H1 (cell line): Measurements from ENCODE around the gene CACNA1E. TPM values are rescaled to one million over a fixed set of nuclear protein-coding genes. Genes with fewer than 3 reads are reported as not detected.

ENCODE experiments used
- CTCF ChIA-PET: fragments of 300-600 bp; sonication (Branson Sonifier 250); formaldehyde crosslinking; loops from one replicate; lab custom pipeline; 2021; ENCODE audit not compliant: partially characterized antibody; lab: Charles Lee
- POLR2A ChIA-PET: fragments of 300-600 bp; sonication (Branson Sonifier 250); formaldehyde crosslinking; loops from one replicate; lab custom pipeline; 2021; ENCODE audit warnings: inconsistent platforms; ENCODE audit not compliant: partially characterized antibody; lab: Charles Lee
- DNase-seq, 2 experiments: peaks; one replicate each; pipeline versions ENCODE4 v3.0.0 to v3.0.0-alpha.2; 2010 to 2022; ENCODE audit warnings: low spot score in 2 of 2, low read depth in 1 of 2, mixed read lengths in 1 of 2
- FAIRE-seq: peaks from 2 replicates; lab custom pipeline; 2011; peaks lifted over from hg19 to GRCh38; lab: Jason Lieb, UNC
- H2AFZ ChIP-seq: 2 replicates; pipeline ENCODE4 v1.8.1; 2012; ENCODE audit warnings: low read length, inconsistent platforms
- H2AK5ac ChIP-seq: 2 replicates; pipeline ENCODE4 v1.6.1; 2013; ENCODE audit warnings: low read depth, low read length
- H2BK120ac ChIP-seq: replicated peaks from 2 replicates; pipeline ENCODE3; 2013; ENCODE audit warnings: low read depth, low read length, inconsistent platforms
- H2BK12ac ChIP-seq: 2 replicates; pipeline ENCODE4 v1.6.1; 2013; ENCODE audit warnings: low read depth, low read length
- H2BK15ac ChIP-seq: 2 replicates; pipeline ENCODE4 v1.6.1; 2013; ENCODE audit warnings: low read length
- H2BK20ac ChIP-seq: 2 replicates; pipeline ENCODE4 v1.6.1; 2013; ENCODE audit warnings: low read length
- H2BK5ac ChIP-seq: 2 replicates; pipeline ENCODE4 v1.6.1; 2013; ENCODE audit warnings: low read depth, low read length
- H3K14ac ChIP-seq: 2 replicates; pipeline ENCODE4 v1.6.1; 2013; ENCODE audit warnings: inconsistent platforms; ENCODE audit not compliant: insufficient read length
- H3K18ac ChIP-seq: 2 replicates; pipeline ENCODE4 v1.6.1; 2013; ENCODE audit warnings: low read length; ENCODE audit errors: extremely low read depth
- H3K23ac ChIP-seq: 2 replicates; pipeline ENCODE4 v1.6.1; 2013; ENCODE audit warnings: inconsistent platforms; ENCODE audit not compliant: insufficient read length
- H3K23me2 ChIP-seq: 2 replicates; pipeline ENCODE4 v1.6.1; 2013; ENCODE audit warnings: low read depth, low read length
- H3K27ac ChIP-seq: 2 replicates; pipeline ENCODE4 v1.6.1; 2011; ENCODE audit warnings: low read depth, low read length, inconsistent platforms
- H3K27me3 ChIP-seq, 4 experiments: replicated peaks in 1 of 4; 1 replicate in 1 of 4; 2 replicates in 3 of 4; pipeline versions ENCODE4 v1.6.1 to v1.8.1; 2011 to 2013; ENCODE audit warnings: low read length in 3 of 4, mild to moderate bottlenecking in 3 of 4, inconsistent platforms in 2 of 4, mixed read lengths in 2 of 4, moderate library complexity in 1 of 4; ENCODE audit not compliant: control insufficient read depth in 3 of 4, insufficient read depth in 3 of 4; ENCODE audit errors: extremely low read depth in 1 of 4
- H3K36me3 ChIP-seq, 4 experiments: 2 replicates each; pipeline versions ENCODE4 v1.6.1 to v1.8.1; 2011 to 2013; ENCODE audit warnings: mild to moderate bottlenecking in 4 of 4, low read length in 3 of 4, moderate library complexity in 2 of 4, control low read depth in 1 of 4, inconsistent platforms in 1 of 4; ENCODE audit not compliant: insufficient read depth in 4 of 4, control insufficient read depth in 2 of 4
- H3K4ac ChIP-seq: replicated peaks from 2 replicates; pipeline ENCODE3; 2013; ENCODE audit warnings: low read length, low read depth, mixed read lengths, inconsistent platforms; ENCODE audit not compliant: insufficient read length
- H3K4me1 ChIP-seq, 4 experiments: replicated peaks in 1 of 4; 1 replicate in 1 of 4; 2 replicates in 3 of 4; pipeline versions ENCODE4 v1.6.1 to v1.8.1; 2011 to 2013; ENCODE audit warnings: low read length in 3 of 4, inconsistent platforms in 2 of 4, mixed read lengths in 1 of 4; ENCODE audit not compliant: insufficient read depth in 4 of 4, control insufficient read depth in 3 of 4
- H3K4me2 ChIP-seq, 2 experiments: 2 replicates each; pipeline versions ENCODE4 v1.6.1 to v1.8.1; 2011 to 2013; ENCODE audit warnings: low read depth in 2 of 2, low read length in 2 of 2, control low read depth in 1 of 2, inconsistent platforms in 1 of 2, mild to moderate bottlenecking in 1 of 2; ENCODE audit not compliant: insufficient read depth in 1 of 2
- H3K4me3 ChIP-seq, 4 experiments: fragments of 200-600, 300-600 bp in 1 of 4; sonication (generic), shearing (Covaris generic), sonication (Bioruptor Twin) in 1 of 4; 2 replicates each; pipeline versions ENCODE4 v1.5.1 to v1.8.1; 2011 to 2016; ENCODE audit warnings: low read length in 4 of 4, low read depth in 3 of 4, control low read depth in 2 of 4, inconsistent platforms in 2 of 4, mild to moderate bottlenecking in 2 of 4, mixed read lengths in 1 of 4, moderate library complexity in 1 of 4; ENCODE audit not compliant: insufficient read depth in 2 of 4; ENCODE audit errors: extremely low read depth in 1 of 4
- H3K56ac ChIP-seq: replicated peaks from 2 replicates; pipeline ENCODE3; 2013; ENCODE audit warnings: low read depth, mild to moderate bottlenecking, mixed read lengths, low read length, inconsistent platforms; ENCODE audit not compliant: insufficient read length
- H3K79me1 ChIP-seq: 2 replicates; pipeline ENCODE4 v1.6.1; 2013; ENCODE audit warnings: low read depth, low read length, control low read depth
- H3K79me2 ChIP-seq, 2 experiments: 2 replicates each; pipeline versions ENCODE4 v1.6.1 to v1.8.1; 2012 to 2013; ENCODE audit warnings: low read length in 2 of 2, mild to moderate bottlenecking in 2 of 2, inconsistent platforms in 1 of 2; ENCODE audit not compliant: insufficient read depth in 2 of 2, control insufficient read depth in 1 of 2
- H3K9ac ChIP-seq, 4 experiments: replicated peaks in 1 of 4; 1 replicate in 1 of 4; 2 replicates in 3 of 4; pipeline versions ENCODE4 v1.6.1 to v1.8.1; 2011 to 2013; ENCODE audit warnings: low read depth in 3 of 4, low read length in 3 of 4, control low read depth in 2 of 4, mild to moderate bottlenecking in 2 of 4, moderate library complexity in 2 of 4, inconsistent platforms in 1 of 4; ENCODE audit errors: extremely low read depth in 1 of 4
- H3K9me3 ChIP-seq, 2 experiments: 2 replicates each; pipeline versions ENCODE4 v1.6.1 to v1.8.1; 2012 to 2013; ENCODE audit warnings: mild to moderate bottlenecking in 2 of 2, moderate library complexity in 2 of 2, control low read depth in 1 of 2, inconsistent platforms in 1 of 2, low read depth in 1 of 2, low read length in 1 of 2, mixed read lengths in 1 of 2; ENCODE audit not compliant: insufficient read depth in 2 of 2
- H4K20me1 ChIP-seq, 2 experiments: replicated peaks in 1 of 2; 2 replicates each; pipeline versions ENCODE3 to v1.8.1; 2011 to 2013; ENCODE audit warnings: inconsistent platforms in 2 of 2, low read length in 2 of 2, mild to moderate bottlenecking in 1 of 2; ENCODE audit not compliant: insufficient read depth in 2 of 2, control insufficient read depth in 1 of 2
- H4K5ac ChIP-seq: 2 replicates; pipeline ENCODE4 v1.6.1; 2013; ENCODE audit warnings: low read length, low read depth, mixed read lengths, inconsistent platforms; ENCODE audit not compliant: insufficient read length
- H4K8ac ChIP-seq: 2 replicates; pipeline ENCODE4 v1.8.0; 2013; ENCODE audit warnings: mild to moderate bottlenecking, moderate library complexity, low read length, inconsistent platforms; ENCODE audit not compliant: insufficient read depth; ENCODE audit errors: extremely low read depth
- H4K91ac ChIP-seq: replicated peaks from 2 replicates; pipeline ENCODE3; 2013; ENCODE audit warnings: low read length, mixed read lengths, inconsistent platforms; ENCODE audit not compliant: insufficient read length
- ATF3 ChIP-seq: IDR thresholded peaks from 2 replicates; pipeline ENCODE4 v1.6.1; 2011; ENCODE audit warnings: low read depth, mild to moderate bottlenecking, low read length; ENCODE audit not compliant: insufficient read depth
- CBX5 ChIP-seq: fragments of 300-800, 300-1000 bp; sonication (generic); IDR thresholded peaks from 2 replicates; pipeline ENCODE4 v1.7.1; 2016; ENCODE audit warnings: antibody characterized with exemption, low read length, low read depth
- CHD1 ChIP-seq: IDR thresholded peaks from 2 replicates; pipeline ENCODE4 v1.6.1; 2012; ENCODE audit warnings: low read depth, low read length, improper control_type of control experiment
- E2F6 ChIP-seq: IDR thresholded peaks from 2 replicates; pipeline ENCODE4 v1.6.1; 2012; ENCODE audit warnings: inconsistent platforms
- EP300 ChIP-seq, 2 experiments: IDR thresholded peaks; 1 replicate in 1 of 2; 2 replicates in 1 of 2; pipeline ENCODE4 v1.6.1; 2011 to 2012; ENCODE audit warnings: low read depth in 2 of 2, low read length in 2 of 2, mild to moderate bottlenecking in 2 of 2, borderline replicate concordance in 1 of 2, inconsistent platforms in 1 of 2, moderate library complexity in 1 of 2
- EZH2 ChIP-seq: fragments of 200-600 bp; sonication (generic); IDR thresholded peaks from 2 replicates; pipeline ENCODE4 v1.7.1; 2012; ENCODE audit warnings: low read depth, mild to moderate bottlenecking, moderate library complexity, low read length, inconsistent platforms; ENCODE audit not compliant: severe bottlenecking
- GTF2F1 ChIP-seq: IDR thresholded peaks from 2 replicates; pipeline ENCODE4 v1.6.1; 2012; ENCODE audit warnings: low read depth, low read length, improper control_type of control experiment, borderline replicate concordance
- HDAC6 ChIP-seq: IDR thresholded peaks from one replicate; pipeline ENCODE4 v1.7.1; 2012; ENCODE audit warnings: low read depth, mild to moderate bottlenecking, inconsistent platforms, low read length, moderate library complexity
- POLR2AphosphoS5 ChIP-seq: IDR thresholded peaks from 2 replicates; pipeline ENCODE4 v1.6.1; 2011; ENCODE audit warnings: low read depth, low read length
- POU5F1 ChIP-seq: IDR thresholded peaks from 2 replicates; pipeline ENCODE4 v1.6.1; 2011; ENCODE audit warnings: low read depth, mild to moderate bottlenecking, low read length, moderate library complexity
- RXRA ChIP-seq: IDR thresholded peaks from 2 replicates; pipeline ENCODE4 v1.6.1; 2011; ENCODE audit warnings: low read depth, mild to moderate bottlenecking, low read length, moderate library complexity; ENCODE audit not compliant: insufficient read depth
- SAP30 ChIP-seq: fragments of 300-600 bp; sonication (generic); IDR thresholded peaks from 2 replicates; pipeline ENCODE4 v1.7.1; 2012; ENCODE audit warnings: low read length, moderate library complexity, mild to moderate bottlenecking, inconsistent platforms; ENCODE audit not compliant: insufficient read depth, insufficient replicate concordance
- SP2 ChIP-seq: IDR thresholded peaks from 2 replicates; pipeline ENCODE4 v1.6.1; 2012; ENCODE audit warnings: mild to moderate bottlenecking, low read length, inconsistent platforms
- WGBS, 2 experiments: shearing (Covaris generic) in 1 of 2; methylation state at CpG; one replicate each; pipeline versions ENCODE4 v1.1.6 to v1.1.7; 2013 to 2015; ENCODE audit warnings: low lambda C conversion rate in 2 of 2, mixed read lengths in 2 of 2, inconsistent platforms in 1 of 2, low coverage in 1 of 2, missing lambda C conversion rate in 1 of 2; ENCODE audit not compliant: insufficient replicate concordance in 2 of 2, insufficient coverage in 1 of 2, insufficient read length in 1 of 2; ENCODE audit errors: extremely low coverage in 1 of 2, missing lambda C conversion rate in 1 of 2; 5-methylcytosine and 5-hydroxymethylcytosine counted together
- polyA plus RNA-seq, 7 experiments: library from polyadenylated mRNA; depleted of rRNA in 3 of 7; stranded (reverse) in 5 of 7; unstranded in 2 of 7; fragments of >200 nt in 5 of 7; fragments of 200-250 nt in 2 of 7; gene quantifications; 1 replicate in 5 of 7; 2 replicates in 1 of 7; 4 replicates in 1 of 7; pipeline versions ENCODE4 v1.2.1 to v1.2.3, GENCODE V29; 2011 to 2013; ENCODE audit warnings: missing spikeins in 2 of 7, mixed read lengths in 2 of 7
- total RNA-seq: library from RNA; stranded (reverse); fragmentation: NEBNext Ultra II Directional; extraction: Animal tissue kit (Norgen Biotek cat#: 25700); gene quantifications from 2 replicates; pipeline ENCODE4 v1.2.1, GENCODE V29; 2021

Gene CACNA1E
- total and polyA plus RNA-seq, 2 of the 8 experiments (the other 6 are each of a cell fraction or from before 2014, with no cell fraction given) = 0.98 to 1.3 TPM

GRCh38 chr1:181733486-181733885 lies 250.2 kb downstream of the CACNA1E start:
- Histone ChIP-seq H3K79me2 (no peaks in the 10 kb centered on the region), H3K9ac (no peak overlapping the region), H3K9me3 (no peaks in the 10 kb centered on the region), H3K4ac (no peak overlapping the region), H3K4me1 (no peaks in the 10 kb centered on the region; a peak in 1 of 7 replicates), H3K36me3 (no peaks in the 10 kb centered on the region), H2BK120ac (no peak overlapping the region), H2AFZ (no peak overlapping the region), H3K4me3 (no peak overlapping the region), H3K27ac (no peak overlapping the region), H4K8ac (no peak overlapping the region), H3K14ac (no peak overlapping the region), H3K79me1 (no peaks in the 10 kb centered on the region), H2BK15ac (no peak overlapping the region), H3K27me3 (no peaks in the 10 kb centered on the region), H2BK20ac (no peak overlapping the region), H3K23ac (no peak overlapping the region), H3K18ac (no peak overlapping the region), H4K5ac (no peak overlapping the region), H4K20me1 (no peaks in the 10 kb centered on the region), H3K4me2 (no peak overlapping the region), H3K23me2 (no peaks in the 10 kb centered on the region; the same call in 1 of the 2 replicates), H2BK12ac (no peak overlapping the region), H2AK5ac (no peak overlapping the region), H2BK5ac (no peak overlapping the region), H3K56ac (no peak overlapping the region), H4K91ac (no peak overlapping the region)
- ChIA-PET CTCF (interaction anchor here (0.7 to 1.1 kb wide), 4 partner anchors 21 to 230 kb away, joined by 3 to 6 read pairs (median 3); no protein-coding TSS in a partner anchor), POLR2A (no interaction called here)
- no peak for FAIRE-seq
- no peak for DNase-seq
- WGBS, 2 experiments = 97% methylated on average over 12 of the region's 14 CpGs; no CpG with 5 or more reads in 1 of the 2 experiments
- TF ChIP-seq GTF2F1 (no peak), CBX5 (no peak), POLR2AphosphoS5 (no peak), EZH2 (no peak), SAP30 (no peak), E2F6 (no peak), POU5F1 (no peak), SP2 (no peak), EP300 (IDR thresholded peaks at IDR 0.05; ENCODE audit: borderline replicate concordance in 1 of 2, low read depth in 2 of 2, low read length in 2 of 2) (no peak), RXRA (no peak), HDAC6 (no peak), ATF3 (no peak), CHD1 (no peak)
